GM12878 (cell line): Measurements from ENCODE around the gene ACTR2. TPM values are rescaled to one million over a fixed set of nuclear protein-coding genes. Genes with fewer than 3 reads are reported as not detected.
A peak's percentile ranks its signal among the peaks of the same experiment; 100 is the strongest.

Source experiments
- ATAC-seq: fragments of 200-7000 bp; cut with Tn5 transposase; 3 replicates; pipeline ENCODE4 v1.9.1; 2020; ENCODE audit warnings: mild to moderate bottlenecking, moderate library complexity
- BruUV-seq: library from RNA; stranded (reverse); fragments of 400-500 nt; replicated peaks from 2 replicates; lab custom pipeline; 2021; lab: Mats Ljungman, UMichigan
- CTCF ChIA-PET: fragments of 300-600 bp; sonication (Branson Sonifier 250); formaldehyde crosslinking; extraction: SDS; loops from one replicate; lab custom pipeline; 2021; ENCODE audit warnings: inconsistent platforms; lab: Yijun Ruan, JAX
- POLR2A ChIA-PET: fragments of 350-600 bp; formaldehyde crosslinking; extraction: SDS; loops from one replicate; lab custom pipeline; 2021; ENCODE audit warnings: inconsistent platforms; lab: Charles Lee
- RAD21 ChIA-PET: fragments of 300-600 bp; sonication (Branson Sonifier 250); formaldehyde crosslinking; loops from one replicate; lab custom pipeline; 2023; ENCODE audit warnings: antibody characterized with exemption; ENCODE audit not compliant: unreplicated experiment; lab: Charles Lee
- SMC1A ChIA-PET: fragments of 300-600 bp; sonication (Branson Sonifier 250); formaldehyde crosslinking; loops from one replicate; lab custom pipeline; 2023; ENCODE audit not compliant: unreplicated experiment, uncharacterized antibody; lab: Charles Lee
- DNase-seq: peaks from one replicate; pipeline ENCODE4 v3.0.0-alpha.2; 2011; ENCODE audit warnings: low read depth, low spot score
- FAIRE-seq: peaks from 3 replicates; lab custom pipeline; 2011; peaks lifted over from hg19 to GRCh38; lab: Jason Lieb, UNC
- H2AFZ ChIP-seq: 2 replicates; pipeline ENCODE4 v1.6.0; 2011; ENCODE audit warnings: low read depth, low read length, control low read depth; ENCODE audit not compliant: control insufficient read depth
- H3K27ac ChIP-seq: 2 replicates; pipeline ENCODE4 v1.5.1; 2011; ENCODE audit warnings: control low read depth; ENCODE audit not compliant: control insufficient read depth, insufficient read depth
- H3K27me3 ChIP-seq, 2 experiments: replicated peaks in 1 of 2; 2 replicates each; pipeline versions ENCODE4 v1.6.0 to v1.6.1; 2011; ENCODE audit warnings: low read length in 1 of 2; ENCODE audit not compliant: control insufficient read depth in 2 of 2, insufficient read depth in 2 of 2
- H3K36me3 ChIP-seq, 2 experiments: 2 replicates each; pipeline ENCODE4 v1.5.1; 2011; ENCODE audit warnings: low read length in 1 of 2; ENCODE audit not compliant: control insufficient read depth in 2 of 2, insufficient read depth in 2 of 2
- H3K4me1 ChIP-seq: 2 replicates; pipeline ENCODE4 v1.6.1; 2011; ENCODE audit warnings: mild to moderate bottlenecking, low read length, moderate library complexity, mixed read lengths; ENCODE audit not compliant: control insufficient read depth, insufficient read depth
- H3K4me2 ChIP-seq: 2 replicates; pipeline ENCODE4 v1.6.0; 2011; ENCODE audit warnings: control low read depth; ENCODE audit not compliant: control insufficient read depth, insufficient read depth
- H3K4me3 ChIP-seq: fragments of 200-600 bp; sonication (generic); 2 replicates; pipeline ENCODE4 v1.5.1; 2016
- H3K79me2 ChIP-seq: 2 replicates; pipeline ENCODE4 v1.6.0; 2011; ENCODE audit warnings: low read length; ENCODE audit not compliant: control insufficient read depth, insufficient read depth
- H3K9ac ChIP-seq: 2 replicates; pipeline ENCODE4 v1.8.0; 2011; ENCODE audit warnings: low read length, control low read depth, mixed read lengths; ENCODE audit not compliant: control insufficient read depth, insufficient read depth
- H3K9me3 ChIP-seq: replicated peaks from 3 replicates; pipeline ENCODE4 v1.5.1; 2011; ENCODE audit warnings: mild to moderate bottlenecking, low read length; ENCODE audit not compliant: control insufficient read depth, insufficient read depth
- H4K20me1 ChIP-seq: 2 replicates; pipeline ENCODE4 v1.6.0; 2011; ENCODE audit not compliant: control insufficient read depth, insufficient read depth
- ASH2L ChIP-seq: fragments of 300-600, 200-600 bp; sonication (generic); IDR thresholded peaks from 2 replicates; pipeline ENCODE4 v1.6.1; 2017; ENCODE audit warnings: low read depth, mild to moderate bottlenecking, borderline replicate concordance
- BMI1 ChIP-seq: fragments of 450-650 bp; IDR thresholded peaks from 2 replicates; pipeline ENCODE4 v1.6.1; 2016; ENCODE audit warnings: mild to moderate bottlenecking, moderate library complexity, borderline replicate concordance
- CHD4 ChIP-seq: fragments of 200-600 bp; sonication (generic); IDR thresholded peaks from 2 replicates; pipeline ENCODE4 v1.6.1; 2016; ENCODE audit warnings: mild to moderate bottlenecking
- EED ChIP-seq: sonication (generic); IDR thresholded peaks from 2 replicates; pipeline ENCODE4 v1.6.1; 2016; ENCODE audit warnings: antibody characterized with exemption, low read depth
- JUNB ChIP-seq: IDR thresholded peaks from 2 replicates; pipeline ENCODE4 v1.6.1; 2016; ENCODE audit warnings: antibody characterized with exemption, mild to moderate bottlenecking
- NBN ChIP-seq: fragments of 450-650 bp; IDR thresholded peaks from 2 replicates; pipeline ENCODE4 v1.6.1; 2016
- POLR2AphosphoS2 ChIP-seq: IDR thresholded peaks from 2 replicates; pipeline ENCODE4 v1.6.1; 2011; ENCODE audit warnings: low read depth, mild to moderate bottlenecking, low read length, improper control_type of control experiment, moderate library complexity
- POLR2AphosphoS5 ChIP-seq: IDR thresholded peaks from 2 replicates; pipeline ENCODE4 v1.6.1; 2011; ENCODE audit warnings: mild to moderate bottlenecking, low read length, inconsistent platforms
- RAD51 ChIP-seq: fragments of 450-650 bp; IDR thresholded peaks from 2 replicates; pipeline ENCODE4 v1.6.1; 2016; ENCODE audit warnings: moderate library complexity, mild to moderate bottlenecking, inconsistent platforms
- SMC3 ChIP-seq: IDR thresholded peaks from 2 replicates; pipeline ENCODE4 v1.6.1; 2011; ENCODE audit warnings: low read length, improper control_type of control experiment, borderline replicate concordance
- WRNIP1 ChIP-seq: IDR thresholded peaks from 2 replicates; pipeline ENCODE4 v1.6.1; 2011; ENCODE audit warnings: low read depth, low read length, improper control_type of control experiment, borderline replicate concordance
- YY1 ChIP-seq: IDR thresholded peaks from 2 replicates; pipeline ENCODE4 v1.6.1; 2011; ENCODE audit warnings: low read depth, mild to moderate bottlenecking, low read length
- ZNF384 ChIP-seq: IDR thresholded peaks from 2 replicates; pipeline ENCODE4 v1.6.1; 2012; ENCODE audit warnings: low read depth, mild to moderate bottlenecking, low read length, improper control_type of control experiment, borderline replicate concordance
- ZNF592 ChIP-seq: fragments of 450-650 bp; IDR thresholded peaks from 2 replicates; pipeline ENCODE4 v1.6.1; 2017; ENCODE audit warnings: mild to moderate bottlenecking, moderate library complexity
- WGBS: methylation state at CpG from one replicate; pipeline ENCODE4 v1.1.6; 2016; ENCODE audit warnings: low lambda C conversion rate; ENCODE audit not compliant: insufficient replicate concordance, insufficient coverage; ENCODE audit errors: missing lambda C conversion rate; 5-methylcytosine and 5-hydroxymethylcytosine counted together
- in situ Hi-C: fragments of 300-500 bp; cut with MboI; formaldehyde crosslinking; loops from 9 replicates; pipeline ENCODE4 v1.14.3; 2018; ENCODE audit warnings: mixed read lengths
- intact Hi-C: fragments of 100-400 bp; cut with micrococcal nuclease; formaldehyde crosslinking; loops from one replicate; pipeline ENCODE4 v1.14.2; 2022; ENCODE audit not compliant: unreplicated experiment
- polyA plus RNA-seq, 11 experiments: library from polyadenylated mRNA; depleted of rRNA in 4 of 11; unstranded in 6 of 11; stranded (reverse) in 5 of 11; fragments of >200 nt; fragmentation: Nextera tagmentation in 4 of 11; fragmentation: Illumina TruSeq in 1 of 11; extraction: Ambion mirVana in 4 of 11; extraction: Trizol in 1 of 11; gene quantifications; 1 replicate in 1 of 11; 2 replicates in 10 of 11; pipeline versions ENCODE4 v1.2.1 to v1.2.3, GENCODE V29; 2011 to 2016; ENCODE audit warnings: inconsistent platforms in 2 of 11, missing spikeins in 2 of 11, low read depth in 1 of 11
- total RNA-seq, 4 experiments: library from RNA; depleted of rRNA in 3 of 4; stranded (reverse); fragments of >200 nt in 3 of 4; fragmentation: Illumina TruSeq in 1 of 4; extraction: Trizol in 1 of 4; gene quantifications; 2 replicates each; pipeline versions ENCODE4 v1.2.1 to v1.2.3, GENCODE V29; 2013 to 2021
- TF ChIP-seq, protein P1 (sequence below): fragments of 450-650 bp; IDR thresholded peaks from 2 replicates; pipeline ENCODE4 v1.6.1; 2017; ENCODE audit warnings: mild to moderate bottlenecking, low read depth, inconsistent platforms; ENCODE audit not compliant: poor library complexity, severe bottlenecking

ACTR2 gene
- total and polyA plus RNA-seq, 10 of the 15 experiments (the other 5 are each of a cell fraction or from before 2014, with no cell fraction given) = 94.2 to 401 (median 195) TPM

- Histone ChIP-seq H3K4me1 (peaks cover 40% of the 10 kb centered on the region), H4K20me1 (no peaks in the 10 kb centered on the region), H3K9me3 (no peaks in the 10 kb centered on the region), H3K9ac (no peak overlapping the region), H3K27me3 (no peaks in the 10 kb centered on the region), H3K4me2 (peak overlapping the region; percentile 49), H3K79me2 (no peaks in the 10 kb centered on the region), H3K36me3 (no peaks in the 10 kb centered on the region), H3K27ac (peak overlapping the region; percentile 38), H2AFZ (no peak overlapping the region; the same call in 1 of the 2 replicates), H3K4me3 (peak overlapping the region; percentile 17; the same call in 1 of the 2 replicates)
- ATAC-seq (peak; percentile 84), DNase-seq (peak; percentile 61), FAIRE-seq (peak; percentile 84)
- intact Hi-C loops = no loop called here
- ChIA-PET SMC1A (interaction anchor here (0.6 to 5.1 kb wide), 15 partner anchors 9 to 306 kb away, joined by 3 to 29 read pairs (median 4); no protein-coding TSS in a partner anchor), POLR2A (interaction anchor here (0.6 to 1.4 kb wide), 4 partner anchors 14 to 655 kb away, joined by 3 to 4 read pairs (median 3); no protein-coding TSS in a partner anchor), CTCF (interaction anchor here (0.8 to 2.6 kb wide), 12 partner anchors 14 to 236 kb away, joined by 3 to 10 read pairs (median 4); no protein-coding TSS in a partner anchor), RAD21 (interaction anchor here (0.5 to 3.1 kb wide), 11 partner anchors 9 to 135 kb away, joined by 3 to 13 read pairs (median 4); no protein-coding TSS in a partner anchor)
- no TSS peak for BruUV-seq
- in situ Hi-C loops = no loop called here
- under 1% methylated on average over 20 of the region's 20 CpGs for WGBS
- no peak for TF ChIP-seq BMI1
- TF ChIP-seq EED = peak; percentile 83
- TF ChIP-seq CHD4 = no peak
- 0 out of 2 replicates have a peak, but pooled peaks have one; percentile 32 for TF ChIP-seq NBN
- peak; percentile 34; the same call in 1 of the 2 replicates for TF ChIP-seq JUNB
- TF ChIP-seq YY1 = no peak
- TF ChIP-seq, protein P1, sequence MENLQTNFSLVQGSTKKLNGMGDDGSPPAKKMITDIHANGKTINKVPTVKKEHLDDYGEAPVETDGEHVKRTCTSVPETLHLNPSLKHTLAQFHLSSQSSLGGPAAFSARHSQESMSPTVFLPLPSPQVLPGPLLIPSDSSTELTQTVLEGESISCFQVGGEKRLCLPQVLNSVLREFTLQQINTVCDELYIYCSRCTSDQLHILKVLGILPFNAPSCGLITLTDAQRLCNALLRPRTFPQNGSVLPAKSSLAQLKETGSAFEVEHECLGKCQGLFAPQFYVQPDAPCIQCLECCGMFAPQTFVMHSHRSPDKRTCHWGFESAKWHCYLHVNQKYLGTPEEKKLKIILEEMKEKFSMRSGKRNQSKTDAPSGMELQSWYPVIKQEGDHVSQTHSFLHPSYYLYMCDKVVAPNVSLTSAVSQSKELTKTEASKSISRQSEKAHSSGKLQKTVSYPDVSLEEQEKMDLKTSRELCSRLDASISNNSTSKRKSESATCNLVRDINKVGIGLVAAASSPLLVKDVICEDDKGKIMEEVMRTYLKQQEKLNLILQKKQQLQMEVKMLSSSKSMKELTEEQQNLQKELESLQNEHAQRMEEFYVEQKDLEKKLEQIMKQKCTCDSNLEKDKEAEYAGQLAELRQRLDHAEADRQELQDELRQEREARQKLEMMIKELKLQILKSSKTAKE = peak; percentile 24
- TF ChIP-seq RAD51 = no peak
- no peak for TF ChIP-seq SMC3
- no peak for TF ChIP-seq WRNIP1
- TF ChIP-seq POLR2AphosphoS5 = no peak
- no peak for TF ChIP-seq ASH2L
- TF ChIP-seq POLR2AphosphoS2 = no peak
- TF ChIP-seq ZNF384 = peak; percentile 87
- TF ChIP-seq ZNF592 = no peak
Measured at GRCh38 chr2:65300761-65301711, 73.4 kb downstream of the ACTR2 start.
